Endodermal cell (in vitro differentiated cells): ENCODE data around the gene MYO1B. TPM values are rescaled to one million over a fixed set of nuclear protein-coding genes. Genes with fewer than 3 reads are reported as not detected.

Experiments used
- DNase-seq: peaks from one replicate; pipeline ENCODE4 v3.0.0-alpha.2; 2017
- H3K27ac ChIP-seq: 2 replicates; pipeline ENCODE4 v1.5.1; 2013; ENCODE audit warnings: mild to moderate bottlenecking, low read depth, low read length, moderate library complexity
- H3K27me3 ChIP-seq: 2 replicates; pipeline ENCODE4 v1.6.1; 2013; ENCODE audit warnings: mild to moderate bottlenecking, low read length, moderate library complexity; ENCODE audit not compliant: insufficient read depth, control insufficient read depth, poor library complexity, severe bottlenecking
- H3K36me3 ChIP-seq: 2 replicates; pipeline ENCODE4 v1.7.0; 2013; ENCODE audit warnings: mild to moderate bottlenecking, low read length, moderate library complexity; ENCODE audit not compliant: control insufficient read depth, insufficient read depth
- H3K4me1 ChIP-seq: one replicate; pipeline ENCODE4 v1.7.0; 2013; ENCODE audit warnings: low read length; ENCODE audit not compliant: control insufficient read depth, insufficient read depth
- H3K4me3 ChIP-seq: 2 replicates; pipeline ENCODE4 v1.5.1; 2013; ENCODE audit warnings: mild to moderate bottlenecking, low read length, moderate library complexity
- H3K9ac ChIP-seq: 2 replicates; pipeline ENCODE4 v1.6.1; 2013; ENCODE audit warnings: mild to moderate bottlenecking, low read length, moderate library complexity; ENCODE audit not compliant: poor library complexity, severe bottlenecking; ENCODE audit errors: extremely low read depth
- H3K9me3 ChIP-seq: 2 replicates; pipeline ENCODE4 v1.6.1; 2013; ENCODE audit warnings: mild to moderate bottlenecking, low read length, moderate library complexity; ENCODE audit not compliant: control insufficient read depth
- H3K27ac Mint-ChIP-seq: 2 replicates; pipeline ENCODE4 v1.8.0; 2020; ENCODE audit warnings: mixed read lengths
- H3K27me3 Mint-ChIP-seq: 2 replicates; pipeline ENCODE4 v1.8.0; 2021; ENCODE audit warnings: mild to moderate bottlenecking, mixed read lengths; ENCODE audit not compliant: insufficient read depth
- H3K36me3 Mint-ChIP-seq: 2 replicates; pipeline ENCODE4 v1.8.0; 2020; ENCODE audit warnings: low read depth, mixed read lengths
- H3K4me1 Mint-ChIP-seq: 2 replicates; pipeline ENCODE4 v1.8.0; 2020; ENCODE audit warnings: mixed read lengths
- H3K4me3 Mint-ChIP-seq: 2 replicates; pipeline ENCODE4 v1.8.0; 2020; ENCODE audit warnings: mild to moderate bottlenecking, moderate library complexity, mixed read lengths
- H3K9me3 Mint-ChIP-seq: 2 replicates; pipeline ENCODE4 v1.8.0; 2020; ENCODE audit warnings: mild to moderate bottlenecking, mixed read lengths
- CTCF ChIP-seq: fragments of 200-600 bp; sonication (generic); conservative IDR thresholded peaks from 2 replicates; pipeline ENCODE4 v1.5.0; 2021; ENCODE audit warnings: antibody characterized with exemption, mild to moderate bottlenecking
- WGBS, 2 experiments: methylation state at CpG; one replicate each; pipeline versions ENCODE4 v1.1.5 to v1.1.7; 2013; ENCODE audit warnings: missing lambda C conversion rate in 2 of 2, mixed read lengths in 1 of 2; ENCODE audit not compliant: insufficient coverage in 1 of 2, insufficient read length in 1 of 2; 5-methylcytosine and 5-hydroxymethylcytosine counted together
- total RNA-seq, 2 donors: library from RNA; stranded (reverse); fragmentation: NEBNext Ultra II Directional in 1 of 2; extraction: Animal tissue kit (Norgen Biotek cat#: 25700) in 1 of 2; gene quantifications; 2 replicates in 1 of 2; 3 replicates in 1 of 2; pipeline ENCODE4 v1.2.1, GENCODE V29; 2021

Gene MYO1B
- total RNA-seq, 2 donors from 2014 or later: 145 to 154 TPM

DNA sequence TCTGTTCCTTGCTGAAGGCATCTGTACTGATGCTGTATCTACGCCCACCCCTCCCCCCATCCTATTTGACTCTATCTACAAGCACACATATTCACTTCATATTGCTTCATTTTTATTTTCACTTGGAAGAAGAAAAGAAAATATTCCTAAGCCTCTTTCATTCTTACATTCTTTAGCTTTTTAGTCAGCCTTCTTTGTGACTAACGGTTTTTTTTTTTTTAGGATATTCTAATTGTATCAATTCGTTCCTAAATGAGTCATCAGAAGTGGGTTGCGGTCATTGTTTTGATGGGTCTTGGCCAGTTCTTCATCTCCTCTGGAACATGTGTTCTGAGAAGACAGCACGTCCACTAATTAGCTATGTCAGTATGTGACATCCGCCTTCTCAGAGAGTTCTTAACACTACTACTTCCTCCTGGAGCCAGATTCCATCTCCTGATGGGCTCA is 88.7 kb downstream of the MYO1B start:
- DNase-seq: no peak
- H3K36me3 ChIP-seq: peaks cover 84% of the 10 kb centered on the region
- Mint-ChIP-seq H3K9me3 (no peaks in the 10 kb centered on the region), H3K27ac (no peak overlapping the region), H3K4me3 (no peak overlapping the region), H3K4me1 (peaks cover 7% of the 10 kb centered on the region), H3K36me3 (peaks cover 53% of the 10 kb centered on the region), H3K27me3 (no peaks in the 10 kb centered on the region)
- H3K4me1 ChIP-seq: no peaks in the 10 kb centered on the region
- H3K9me3 ChIP-seq: no peaks in the 10 kb centered on the region
- 89 to 98% methylated on average over 4 to 6 of the region's 6 CpGs for WGBS, 2 experiments
- no peak for TF ChIP-seq CTCF
- no peaks in the 10 kb centered on the region for H3K27me3 ChIP-seq
- no peak overlapping the region for H3K27ac ChIP-seq
- H3K9ac ChIP-seq: no peak overlapping the region
- no peak overlapping the region for H3K4me3 ChIP-seq

- Mint-ChIP-seq H3K27me3 (no peaks in the 10 kb centered on the region), H3K9me3 (no peaks in the 10 kb centered on the region), H3K27ac (no peak overlapping the region), H3K36me3 (peaks cover 42% of the 10 kb centered on the region), H3K4me3 (no peak overlapping the region), H3K4me1 (peaks cover 7% of the 10 kb centered on the region)
- no peak for TF ChIP-seq CTCF
- H3K27me3 ChIP-seq: no peaks in the 10 kb centered on the region
- H3K36me3 ChIP-seq: peaks cover 86% of the 10 kb centered on the region
- H3K4me1 ChIP-seq: no peaks in the 10 kb centered on the region
- no peak overlapping the region for H3K4me3 ChIP-seq
- DNase-seq: no peak
- no peak overlapping the region for H3K27ac ChIP-seq
- no peak overlapping the region for H3K9ac ChIP-seq
- WGBS, 2 experiments: 93 to 94% methylated on average over 3 of the region's 3 CpGs
- no peaks in the 10 kb centered on the region for H3K9me3 ChIP-seq
These were observed 90.8 kb downstream of the MYO1B start for GRCh38 chr2:191335875-191336464.

- Histone ChIP-seq H3K9me3 (no peaks in the 10 kb centered on the region), H3K9ac (no peak overlapping the region), H3K4me3 (no peak overlapping the region), H3K27ac (no peak overlapping the region), H3K27me3 (no peaks in the 10 kb centered on the region), H3K36me3 (peaks cover 81% of the 10 kb centered on the region), H3K4me1 (peaks cover 9% of the 10 kb centered on the region)
- peaks cover 46% of the 10 kb centered on the region for H3K36me3 Mint-ChIP-seq
- WGBS, 2 experiments: 99 to 100% methylated on average over 1 to 3 of the region's 3 CpGs
- no peaks in the 10 kb centered on the region for H3K9me3 Mint-ChIP-seq
- no peak for DNase-seq
- no peak overlapping the region for H3K27ac Mint-ChIP-seq
- H3K4me1 Mint-ChIP-seq: peaks cover 24% of the 10 kb centered on the region
- no peak overlapping the region for H3K4me3 Mint-ChIP-seq
- TF ChIP-seq CTCF: no peak
- H3K27me3 Mint-ChIP-seq: no peaks in the 10 kb centered on the region
These were observed 96.2 kb downstream of the MYO1B start for GRCh38 chr2:191341436-191341835.
